HG02884 (cell line): ENCODE data around the gene EDN3.

Experiments
- ATAC-seq: cut with Tn5 transposase; IDR thresholded peaks from one replicate; pipeline ENCODE4 v1.9.1; 2021; ENCODE audit warnings: mild to moderate bottlenecking, moderate library complexity; ENCODE audit not compliant: unreplicated experiment

EDN3 gene

DNA sequence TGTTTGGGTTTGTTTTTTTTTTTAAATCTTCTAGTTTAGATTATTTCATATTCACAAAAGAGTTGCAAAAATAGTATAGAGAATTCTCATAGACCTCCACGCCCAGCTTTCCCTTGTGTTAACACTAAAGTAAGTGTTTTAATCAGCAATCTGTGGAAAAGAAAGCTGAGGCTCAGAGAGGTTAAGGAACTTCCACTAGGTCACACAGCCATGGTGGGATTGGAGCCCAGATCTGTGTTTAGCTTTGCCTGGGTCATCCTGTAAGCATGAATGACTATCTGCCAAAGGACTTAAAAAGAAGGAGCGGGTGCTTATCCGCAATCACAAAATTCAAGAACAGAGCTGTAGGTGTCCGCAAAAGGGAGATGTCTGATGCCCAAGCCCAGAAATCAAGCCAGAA is 60.5 kb downstream of the EDN3 start:
- ATAC-seq, result no peak

DNA sequence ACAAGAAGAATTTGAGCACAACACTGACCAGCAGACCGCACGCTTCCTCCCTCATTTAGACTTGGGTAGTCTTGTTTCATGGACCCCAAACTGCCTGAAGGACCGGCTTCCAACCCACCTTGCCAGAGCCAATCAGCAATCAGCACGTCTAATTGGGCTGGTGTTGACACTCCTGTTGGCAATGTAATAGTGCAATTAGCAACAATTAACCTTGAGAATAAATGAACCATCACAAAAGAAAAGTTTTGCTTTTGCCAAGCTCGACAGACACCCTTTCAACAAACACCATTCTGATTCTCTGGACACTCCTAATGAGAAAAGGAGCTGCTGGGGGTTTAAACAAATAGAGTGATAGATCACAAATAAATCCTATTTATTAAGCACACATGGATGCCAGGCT is 61.0 kb downstream of the EDN3 start:
- no peak for ATAC-seq

DNA sequence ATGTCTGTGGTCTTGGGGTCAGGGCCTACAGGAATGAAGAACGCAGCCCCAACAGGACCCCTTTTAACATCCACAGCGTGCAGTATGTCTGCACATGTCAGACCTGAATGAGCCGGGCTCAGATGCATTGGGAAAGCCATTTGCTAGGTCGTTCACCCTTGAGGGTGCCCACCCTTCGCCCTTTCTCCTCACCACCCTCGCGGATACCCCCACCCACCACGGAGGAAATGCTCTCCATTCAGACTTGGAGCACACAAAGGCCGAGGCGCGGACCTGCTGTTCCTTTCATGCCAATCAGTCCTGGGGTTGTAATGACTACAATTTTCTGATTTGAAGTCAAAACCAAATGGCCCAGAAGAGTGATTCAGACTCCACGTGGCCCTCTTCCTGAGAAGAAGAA is 62.7 kb downstream of the EDN3 start:
- ATAC-seq, result no peak

DNA sequence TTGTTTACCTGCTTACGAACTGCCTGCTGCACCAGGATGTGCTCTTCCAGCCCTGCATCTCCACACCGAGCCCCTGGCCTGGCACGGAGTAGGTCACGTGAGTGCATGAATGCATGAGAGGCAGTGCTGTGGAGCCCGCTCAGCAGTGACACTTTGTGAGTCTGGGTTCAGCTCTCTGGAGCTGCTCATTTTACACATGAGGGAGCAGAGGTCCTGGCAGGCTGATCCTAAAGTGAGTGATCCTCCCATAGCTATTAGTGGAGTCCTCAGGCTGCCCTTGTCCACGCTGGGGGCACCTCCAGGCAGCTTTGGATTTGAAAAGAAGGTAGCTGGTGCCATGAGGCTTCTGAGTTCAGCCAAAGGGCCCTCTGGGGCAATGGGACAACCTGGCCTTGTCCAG is 64.2 kb downstream of the EDN3 start:
- no peak for ATAC-seq

DNA sequence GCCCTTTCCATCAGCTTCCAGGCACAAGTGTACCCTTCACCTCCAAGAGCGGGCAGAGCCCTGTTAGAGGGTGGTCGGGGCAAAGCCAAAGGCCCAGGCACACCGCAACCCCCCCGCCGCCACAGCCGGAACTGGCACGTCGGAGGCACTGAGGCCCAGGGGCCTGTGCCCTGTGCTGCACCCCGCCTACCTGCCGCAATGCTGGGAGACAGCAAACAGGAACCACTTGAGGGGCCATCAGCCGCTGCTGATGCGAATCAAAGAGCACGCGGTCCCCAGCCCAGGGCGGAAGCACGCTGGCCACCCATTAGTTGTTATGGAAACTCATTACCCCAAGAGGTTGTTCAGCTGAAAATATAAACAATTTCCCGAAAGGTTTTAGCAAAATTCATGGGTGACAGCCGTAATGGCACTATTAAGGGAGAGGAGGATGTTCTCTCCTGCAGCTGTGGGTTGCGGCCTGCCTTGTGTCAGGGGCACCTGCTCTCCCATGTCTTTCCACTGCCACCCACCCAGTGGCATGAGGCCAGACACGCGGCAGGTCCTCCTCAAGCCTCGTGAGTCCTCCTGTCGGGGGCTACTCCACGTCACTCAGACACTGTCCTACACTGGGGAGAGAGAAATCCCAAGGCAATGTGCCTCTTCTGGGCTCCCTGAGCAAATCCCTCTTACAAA is 65.3 kb downstream of the EDN3 start:
- ATAC-seq, result no peak

DNA sequence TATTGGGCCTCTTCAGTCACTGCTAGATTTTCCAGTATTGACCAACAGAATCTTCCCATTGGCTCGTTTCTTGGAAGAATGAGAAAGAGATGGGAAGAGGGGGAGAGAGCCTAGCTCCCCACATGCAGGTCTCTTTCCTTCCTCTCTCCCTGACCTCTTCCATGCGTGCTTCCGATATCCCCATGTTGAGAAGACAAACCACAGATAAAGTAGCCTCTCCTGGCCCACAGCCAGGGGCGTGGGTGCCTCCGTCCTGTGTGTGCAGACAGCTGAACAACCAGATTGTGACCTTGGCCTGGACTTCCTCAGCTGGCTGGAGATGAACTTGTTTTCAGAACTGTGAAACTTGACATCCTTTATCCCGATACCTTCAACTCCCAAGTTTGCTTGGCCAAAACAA is 71.0 kb downstream of the EDN3 start:
- no peak for ATAC-seq

DNA sequence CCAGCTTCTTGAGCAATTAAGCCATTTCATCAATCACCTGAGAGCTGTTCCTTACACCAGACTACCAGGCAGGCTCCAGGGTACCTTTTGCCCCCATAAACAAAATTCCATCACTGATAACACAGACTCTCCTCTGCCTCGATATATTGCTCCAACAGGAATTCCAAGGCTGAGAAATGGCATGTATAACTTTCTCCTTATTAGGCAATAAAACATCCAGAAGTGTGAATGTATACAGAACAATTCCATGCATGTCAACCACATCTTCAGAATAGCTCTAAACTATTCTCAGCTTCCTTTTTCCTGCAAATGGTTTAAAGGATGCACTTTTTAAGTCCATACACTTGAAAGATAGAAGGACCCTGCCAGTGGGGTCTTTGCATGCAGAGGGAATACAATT is 73.8 kb downstream of the EDN3 start:
- no peak for ATAC-seq

DNA sequence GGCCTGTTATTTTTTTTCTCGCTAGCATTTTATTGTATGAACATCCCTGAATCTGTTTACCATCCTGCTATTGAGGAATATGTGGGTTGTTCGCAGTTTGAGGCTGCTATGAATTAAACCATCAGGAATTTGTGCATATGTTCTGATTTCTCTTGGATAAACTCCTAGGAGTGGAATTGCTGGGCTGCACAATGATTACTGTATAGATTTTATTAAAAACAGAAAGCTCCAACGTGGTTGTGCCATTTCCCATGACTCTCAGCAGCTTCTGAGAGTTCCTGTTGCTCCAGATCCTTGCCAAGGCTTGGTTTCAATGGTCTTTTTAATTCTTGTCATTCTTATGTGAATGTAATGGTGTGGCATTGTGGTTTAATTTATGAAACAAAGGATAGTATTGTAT is 75.1 kb downstream of the EDN3 start:
- ATAC-seq, result no peak
